Keratinocyte (primary cell): ENCODE data around the gene WDR46. TPM values are rescaled to one million over a fixed set of nuclear protein-coding genes. Genes with fewer than 3 reads are reported as not detected.

ENCODE experiments used
- DNase-seq: peaks from one replicate; pipeline ENCODE4 v3.0.0-alpha.2; 2011; ENCODE audit warnings: low read depth, missing footprints, low spot score
- FAIRE-seq: peaks from 2 replicates; lab custom pipeline; 2011; peaks lifted over from hg19 to GRCh38; lab: Jason Lieb, UNC
- H2AFZ ChIP-seq: 2 replicates; pipeline ENCODE4 v1.6.0; 2012; ENCODE audit warnings: low read length, control low read depth, inconsistent platforms; ENCODE audit not compliant: control insufficient read depth
- H3K27ac ChIP-seq: 2 replicates; pipeline ENCODE4 v1.5.1; 2011; ENCODE audit warnings: low read length; ENCODE audit not compliant: control insufficient read depth, insufficient read depth
- H3K27me3 ChIP-seq: 3 replicates; pipeline ENCODE4 v1.6.0; 2011; ENCODE audit warnings: low read length; ENCODE audit not compliant: control insufficient read depth, insufficient read depth; ENCODE audit errors: extremely low read depth
- H3K36me3 ChIP-seq, 2 experiments: 2 replicates in 1 of 2; 3 replicates in 1 of 2; pipeline ENCODE4 v1.5.1; 2011; ENCODE audit warnings: low read length in 2 of 2, mild to moderate bottlenecking in 1 of 2; ENCODE audit not compliant: control insufficient read depth in 2 of 2, insufficient read depth in 2 of 2; ENCODE audit errors: extremely low read depth in 1 of 2
- H3K4me1 ChIP-seq: 3 replicates; pipeline ENCODE4 v1.5.1; 2011; ENCODE audit warnings: low read length; ENCODE audit not compliant: control insufficient read depth, insufficient read depth; ENCODE audit errors: extremely low read depth
- H3K4me2 ChIP-seq: 3 replicates; pipeline ENCODE4 v1.6.0; 2011; ENCODE audit warnings: low read depth, low read length; ENCODE audit not compliant: control insufficient read depth, insufficient read depth; ENCODE audit errors: extremely low read depth
- H3K4me3 ChIP-seq, 3 experiments: fragments of 200-600 bp in 1 of 3; sonication (generic) in 1 of 3; 2 replicates in 2 of 3; 3 replicates in 1 of 3; pipeline ENCODE4 v1.5.1; 2011 to 2016; ENCODE audit warnings: low read length in 3 of 3, mild to moderate bottlenecking in 3 of 3, control low read depth in 2 of 3, inconsistent platforms in 1 of 3, low read depth in 1 of 3, mixed read lengths in 1 of 3, mixed run types in 1 of 3, moderate library complexity in 1 of 3; ENCODE audit not compliant: control insufficient read depth in 2 of 3, insufficient read depth in 2 of 3; ENCODE audit errors: extremely low read depth in 1 of 3
- H3K79me2 ChIP-seq: 2 replicates; pipeline ENCODE4 v1.6.0; 2012; ENCODE audit warnings: low read length; ENCODE audit not compliant: control insufficient read depth, insufficient read depth
- H3K9ac ChIP-seq: 3 replicates; pipeline ENCODE4 v1.6.0; 2011; ENCODE audit warnings: low read length; ENCODE audit not compliant: control insufficient read depth, insufficient read depth; ENCODE audit errors: extremely low read depth
- H3K9me1 ChIP-seq: 3 replicates; pipeline ENCODE4 v1.6.0; 2011; ENCODE audit warnings: low read length; ENCODE audit not compliant: control insufficient read depth, insufficient read depth; ENCODE audit errors: extremely low read depth
- H3K9me3 ChIP-seq: 2 replicates; pipeline ENCODE4 v1.5.1; 2012; ENCODE audit warnings: low read depth, low read length; ENCODE audit not compliant: control insufficient read depth
- H4K20me1 ChIP-seq: 3 replicates; pipeline ENCODE4 v1.6.0; 2011; ENCODE audit warnings: low read length; ENCODE audit not compliant: control insufficient read depth, insufficient read depth; ENCODE audit errors: extremely low read depth
- CTCF ChIP-seq, 3 experiments: IDR thresholded peaks in 1 of 3; conservative IDR thresholded peaks in 1 of 3; optimal IDR thresholded peaks in 1 of 3; 2 replicates in 2 of 3; 3 replicates in 1 of 3; pipeline versions ENCODE3 to v1.5.1; 2011; ENCODE audit warnings: low read length in 3 of 3, mild to moderate bottlenecking in 3 of 3, moderate library complexity in 2 of 3, control low read depth in 1 of 3, inconsistent platforms in 1 of 3; ENCODE audit not compliant: insufficient read depth in 2 of 3; ENCODE audit errors: extremely low read depth in 1 of 3
- EZH2 ChIP-seq: IDR thresholded peaks from one replicate; pipeline ENCODE4 v1.6.1; 2012; ENCODE audit warnings: inconsistent platforms, mild to moderate bottlenecking, low read length, moderate library complexity
- dilution Hi-C: fragments of 300-500 bp; cut with MboI; formaldehyde crosslinking; loops from one replicate; pipeline ENCODE4 v1.7.0; 2020; ENCODE audit warnings: low sequenced_read_pairs; ENCODE audit not compliant: extremely low pct_ligation_motif_present
- polyA plus RNA-seq, 5 experiments: library from polyadenylated mRNA; depleted of rRNA in 3 of 5; stranded (reverse) in 3 of 5; stranded (forward) in 1 of 5; unstranded in 1 of 5; fragments of >200 nt; gene quantifications; 1 replicate in 1 of 5; 2 replicates in 3 of 5; 3 replicates in 1 of 5; pipeline versions ENCODE4 v1.2.1 to v1.2.3, GENCODE V29; 2011 to 2012; ENCODE audit warnings: missing spikeins in 2 of 5, low read depth in 1 of 5, low replicate concordance in 1 of 5

WDR46 gene
- polyA plus RNA-seq, 1 donor (not counting 4 experiments of a cell fraction or from before 2014, with no cell fraction given) = 43.0 TPM

DNA sequence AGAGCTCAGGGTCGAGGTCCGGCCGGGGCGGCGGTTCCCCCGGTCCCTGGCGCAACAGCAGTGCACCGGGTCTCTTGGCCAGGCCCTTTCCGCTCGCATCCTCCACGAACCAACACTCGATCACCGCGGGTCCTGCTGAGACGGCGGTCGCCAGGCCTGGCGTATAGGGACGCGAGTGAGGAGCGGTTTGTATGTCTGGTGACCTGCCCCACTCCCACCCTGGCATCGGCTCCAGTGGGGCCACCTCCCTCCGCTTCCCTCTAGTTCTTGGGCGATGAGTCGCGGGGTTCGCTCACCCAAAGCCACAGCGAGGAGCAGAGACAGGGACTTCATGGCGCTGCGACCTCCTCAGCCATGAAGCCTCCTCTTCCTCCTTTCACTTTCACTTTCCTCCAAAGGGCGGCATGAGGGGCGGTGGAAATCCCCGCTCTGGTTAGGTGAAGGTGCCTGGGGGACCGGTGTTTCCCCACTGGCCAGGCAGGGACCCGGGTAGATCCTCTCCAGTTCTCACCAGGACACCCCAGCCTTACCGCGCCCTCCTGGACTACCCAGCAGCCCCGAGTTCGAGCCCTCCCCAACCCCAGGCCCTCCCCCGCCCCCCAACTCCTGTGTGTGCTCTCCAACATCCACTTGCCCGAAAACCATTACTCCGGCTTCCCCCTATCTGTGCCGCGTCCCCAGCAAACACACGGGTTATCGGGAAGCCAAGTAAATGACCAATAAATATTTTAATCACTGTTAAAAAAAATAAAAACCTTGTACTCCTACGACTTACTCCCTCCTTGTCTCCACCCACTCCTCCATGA, 24.9 kb upstream of the WDR46 start, which contains the start of gene TAPBP:
TSS of gene TAPBP (minus strand) at position 370 of the 806 bp plus-strand sequence. CDS start at position 333, 37 bp downstream.
- peak within 1 kb of the TSS; percentile 69 to 95 (median 95) for H3K4me3 ChIP-seq
- no peaks in the 10 kb centered on the region for H3K9me1 ChIP-seq
- DNase-seq = no peak
- H4K20me1 ChIP-seq = no peaks in the 10 kb centered on the region
- dilution Hi-C loops = no loop called here
- H2AFZ ChIP-seq = peak within 1 kb of the TSS; percentile 76
- peaks cover 10 to 11% of the 10 kb centered on the region in 2 experiments for H3K36me3 ChIP-seq
- peak within 1 kb of the TSS; percentile 76 for H3K4me2 ChIP-seq
- H3K4me1 ChIP-seq = peaks cover 23% of the 10 kb centered on the region
- H3K9me3 ChIP-seq = no peaks in the 10 kb centered on the region
- FAIRE-seq = no peak
- TF ChIP-seq EZH2 (no peak), CTCF (optimal IDR thresholded peaks at IDR 0.05 in 1 of 3, IDR thresholded peaks at IDR 0.05 in 1 of 3, conservative IDR thresholded peaks at IDR 0.05 in 1 of 3; ENCODE audit: extremely low read depth in 1 of 3, insufficient read depth in 2 of 3, low read length in 3 of 3) (no peak)
- H3K27ac ChIP-seq = peak within 1 kb of the TSS; percentile 96
- peak within 1 kb of the TSS; percentile 99 for H3K9ac ChIP-seq
- H3K27me3 ChIP-seq = no peaks in the 10 kb centered on the region
- H3K79me2 ChIP-seq = peaks cover 46% of the 10 kb centered on the region

DNA sequence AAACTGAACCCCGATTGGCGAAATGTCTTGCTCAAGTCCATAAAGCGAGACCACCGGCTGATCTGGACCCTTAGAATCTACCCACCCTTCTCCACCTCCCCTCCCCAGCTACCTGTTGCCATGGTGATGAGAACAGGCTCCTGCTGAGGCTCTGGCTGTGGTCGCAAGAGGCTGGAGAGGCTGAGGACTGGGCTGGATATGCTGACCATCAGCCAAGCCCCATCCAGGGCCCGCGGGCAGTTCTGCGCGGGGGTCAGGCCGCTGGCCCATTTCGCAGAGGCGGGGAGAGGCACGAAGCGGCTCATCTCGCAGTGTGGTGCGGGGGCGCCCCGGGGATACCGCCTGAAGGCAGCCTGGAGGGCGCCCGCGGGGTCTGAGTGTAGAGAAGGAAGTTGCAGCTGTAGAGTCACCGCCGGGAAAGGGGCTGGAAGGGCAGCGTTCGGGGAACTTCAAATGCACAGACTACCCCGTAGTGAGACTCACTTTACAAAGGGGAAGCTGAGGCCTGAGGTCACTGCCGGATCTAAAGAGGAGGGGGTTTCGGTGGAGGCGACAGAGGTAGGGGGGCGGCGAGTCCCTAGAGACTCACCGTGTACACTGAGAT, 24.2 kb upstream of the WDR46 start:
- DNase-seq (no peak), FAIRE-seq (no peak)
- peaks cover 5 to 8% of the 10 kb centered on the region in 2 experiments for H3K36me3 ChIP-seq
- no peaks in the 10 kb centered on the region for H3K9me1 ChIP-seq
- no peaks in the 10 kb centered on the region for H3K27me3 ChIP-seq
- H3K4me2 ChIP-seq = peak overlapping the region; percentile 76
- no peaks in the 10 kb centered on the region for H3K9me3 ChIP-seq
- H3K27ac ChIP-seq = peak overlapping the region; percentile 96
- H3K4me3 ChIP-seq = peak overlapping the region; percentile 69 to 95 (median 95)
- dilution Hi-C loops = no loop called here
- peaks cover 16% of the 10 kb centered on the region for H3K4me1 ChIP-seq
- peak overlapping the region; percentile 99 for H3K9ac ChIP-seq
- peak overlapping the region; percentile 76 for H2AFZ ChIP-seq
- TF ChIP-seq EZH2 (no peak), CTCF (optimal IDR thresholded peaks at IDR 0.05 in 1 of 3, IDR thresholded peaks at IDR 0.05 in 1 of 3, conservative IDR thresholded peaks at IDR 0.05 in 1 of 3; ENCODE audit: extremely low read depth in 1 of 3, insufficient read depth in 2 of 3, low read length in 3 of 3) (no peak)
- no peaks in the 10 kb centered on the region for H4K20me1 ChIP-seq
- H3K79me2 ChIP-seq = peaks cover 48% of the 10 kb centered on the region
